HG03439 (cell line): ENCODE measurements around the gene PDX1.

ENCODE experiments used
- ATAC-seq: cut with Tn5 transposase; IDR thresholded peaks from one replicate; pipeline ENCODE4 v1.9.1; 2021; ENCODE audit warnings: mild to moderate bottlenecking, moderate library complexity; ENCODE audit not compliant: unreplicated experiment

Gene PDX1

DNA sequence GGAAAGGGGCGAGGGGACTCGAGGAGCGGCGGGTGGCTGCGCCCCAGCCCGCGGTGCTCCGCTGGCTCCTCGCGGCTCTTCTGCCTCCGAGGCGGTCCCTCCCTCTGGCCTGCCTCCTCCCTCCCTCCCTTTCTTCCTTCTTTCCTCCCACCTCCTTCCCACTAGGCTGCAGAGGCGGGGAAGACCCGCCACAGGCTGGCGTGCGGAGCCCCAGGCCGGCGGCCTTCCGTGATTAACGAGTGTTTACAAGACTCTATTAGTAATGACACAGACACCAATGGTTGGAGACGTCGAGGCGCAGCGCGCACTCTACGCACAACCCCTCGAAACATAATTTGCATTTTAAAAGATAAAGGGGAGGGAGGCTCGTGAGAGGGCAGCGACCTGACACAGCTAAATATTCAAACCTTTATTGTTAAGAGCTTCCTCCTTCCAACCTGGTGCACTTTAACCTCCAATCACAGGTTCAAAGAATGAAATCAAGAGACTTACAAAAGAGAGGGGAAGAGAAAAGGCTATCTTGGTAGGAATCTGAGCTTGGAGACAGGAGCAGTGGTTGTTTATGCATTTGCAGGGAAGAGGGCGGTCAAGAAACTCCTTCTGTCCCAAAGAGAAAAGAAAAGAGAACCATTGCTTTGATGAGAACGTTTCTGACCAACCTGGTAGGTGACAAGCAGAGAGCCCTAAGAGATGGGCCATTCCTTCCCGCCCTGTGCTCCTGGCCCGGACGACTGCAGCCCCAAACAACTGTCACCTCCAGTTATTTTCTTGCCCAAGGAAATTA lies 49.5 kb downstream of the PDX1 start, which contains the start of gene CDX2:
TSS of gene CDX2 (minus strand) at position 234 of the 784 bp plus-strand sequence. CDS start 309 bp downstream, outside the sequence.
- no peak for ATAC-seq

DNA sequence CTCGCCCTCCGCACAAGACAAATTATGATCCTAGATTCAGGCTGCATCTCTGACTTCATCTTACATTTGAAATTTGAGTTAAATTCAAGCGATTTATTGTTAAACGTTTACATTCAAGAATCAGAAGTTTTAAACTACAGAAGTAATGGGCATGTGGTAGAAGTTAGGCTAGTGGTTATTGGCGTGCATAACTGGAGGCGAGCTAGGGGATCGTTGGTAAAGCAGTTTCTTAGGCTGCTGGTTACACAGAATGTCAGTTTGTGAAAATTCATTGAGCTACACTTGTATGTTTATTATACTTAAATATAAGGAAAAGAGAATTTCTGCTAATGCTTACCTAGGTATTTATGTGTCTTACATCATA lies 50.0 kb downstream of the PDX1 start:
- no peak for ATAC-seq

DNA sequence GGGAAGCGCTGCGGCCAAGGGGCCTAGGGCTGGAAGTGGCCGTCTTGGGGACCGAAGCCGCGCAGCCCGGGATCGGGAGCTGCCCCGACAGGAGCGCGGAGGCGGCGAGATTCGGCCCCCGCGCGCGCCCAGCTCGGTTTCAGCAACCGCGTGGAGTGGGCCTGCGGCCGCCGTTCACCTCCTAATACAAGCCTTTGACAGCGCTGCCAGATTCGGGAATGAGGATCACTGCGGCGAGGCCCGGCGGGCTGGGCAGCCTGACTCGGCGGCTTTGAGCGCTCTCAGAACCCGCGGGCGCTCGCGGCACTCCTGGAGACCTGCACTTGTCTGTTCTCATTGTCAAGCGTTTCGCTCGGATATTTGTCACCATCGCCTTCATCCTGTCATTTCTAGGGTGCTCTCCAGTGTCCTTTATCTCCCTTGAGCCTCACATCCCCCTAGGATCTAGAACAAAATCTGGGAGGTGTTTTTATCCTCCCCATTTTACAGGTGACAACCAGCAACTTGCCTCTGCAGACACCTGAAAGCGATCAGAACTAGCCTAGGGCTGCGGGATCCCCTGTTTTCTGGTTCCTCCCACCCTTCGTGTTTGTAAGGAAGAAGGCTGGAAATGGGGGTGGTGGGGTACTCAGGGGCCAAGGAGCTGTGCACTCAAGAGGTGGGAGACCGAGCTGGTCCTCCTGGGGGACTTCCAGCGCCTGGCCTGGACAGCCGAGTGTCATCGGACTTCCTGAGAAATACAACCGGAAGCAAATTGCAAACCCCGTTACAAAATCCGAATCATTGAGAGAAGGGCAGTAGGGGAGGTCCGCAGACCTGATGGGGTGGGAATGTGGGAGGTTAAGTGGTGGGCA lies 50.8 kb downstream of the PDX1 start:
- no peak for ATAC-seq

DNA sequence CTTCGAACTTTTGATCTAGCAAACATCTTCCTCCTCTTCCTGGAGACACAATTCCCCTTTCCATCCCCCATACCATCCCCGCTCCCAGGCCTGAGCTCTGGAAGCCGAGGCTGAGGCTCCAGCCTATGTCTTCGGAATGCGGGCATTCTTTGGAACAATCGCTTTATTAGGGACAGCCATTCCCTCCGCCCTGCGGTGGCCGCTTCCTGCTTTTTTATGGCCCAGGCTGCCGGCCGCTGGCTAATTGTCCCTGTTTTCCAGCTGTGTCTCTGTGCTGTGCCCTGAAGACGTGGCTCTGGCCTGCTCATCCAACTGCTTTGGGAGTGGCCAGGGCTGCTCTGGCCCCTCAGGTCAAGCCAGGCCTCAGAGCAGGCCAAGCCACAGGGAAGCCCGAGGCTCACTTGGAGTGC lies 51.4 kb downstream of the PDX1 start:
- no peak for ATAC-seq

DNA sequence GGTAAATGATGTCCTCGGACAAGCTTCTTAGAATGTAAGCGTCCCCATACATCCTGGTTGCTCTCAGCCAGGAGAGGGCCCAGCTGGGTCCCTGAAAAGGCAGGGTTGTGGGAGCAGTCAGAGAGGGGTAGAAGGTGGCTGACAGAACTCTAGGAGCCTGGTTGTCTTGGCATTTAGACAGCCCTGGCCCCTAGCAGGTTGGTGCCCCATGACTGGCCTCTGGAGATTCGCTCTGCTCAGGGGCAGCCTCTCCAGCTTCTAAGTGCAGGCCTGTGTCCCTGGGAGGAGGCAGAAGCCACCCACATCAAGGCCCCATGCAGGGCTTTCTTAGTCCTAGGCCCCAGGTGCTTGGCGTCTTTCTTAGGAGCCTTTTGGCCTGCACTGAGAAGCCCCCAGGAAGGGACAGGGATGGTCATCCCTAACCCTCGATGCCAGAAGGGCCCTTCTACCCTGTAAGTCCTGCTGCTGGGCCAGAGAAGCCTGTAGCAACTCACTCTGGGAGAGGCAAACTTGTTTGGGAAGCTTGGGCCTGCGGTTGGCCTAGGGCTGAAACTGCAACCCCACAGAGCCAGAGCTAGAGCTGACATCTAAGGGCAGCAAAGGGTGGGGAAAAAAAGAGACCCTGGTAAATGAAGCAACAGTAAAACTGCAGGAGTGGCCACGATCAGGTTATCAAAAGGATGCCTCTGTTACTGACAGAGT lies 52.1 kb downstream of the PDX1 start:
- ATAC-seq: no peak

DNA sequence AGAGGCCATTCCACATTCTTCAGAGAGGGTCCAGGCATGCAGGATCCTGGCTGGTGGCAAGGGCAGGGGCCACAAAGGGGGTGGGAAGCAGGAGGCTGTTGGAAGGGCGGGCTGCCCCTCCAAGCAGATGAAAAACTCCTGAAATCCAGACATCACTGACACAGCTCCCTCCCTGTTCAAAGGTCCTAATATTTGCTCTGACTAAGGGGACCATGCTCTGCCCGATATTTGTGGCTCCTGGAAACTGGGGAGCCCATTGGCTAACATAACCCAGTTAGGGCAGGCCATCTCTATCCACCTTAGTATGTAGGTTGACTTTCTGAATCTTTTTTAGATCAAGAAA lies 52.6 kb downstream of the PDX1 start:
- no peak for ATAC-seq

DNA sequence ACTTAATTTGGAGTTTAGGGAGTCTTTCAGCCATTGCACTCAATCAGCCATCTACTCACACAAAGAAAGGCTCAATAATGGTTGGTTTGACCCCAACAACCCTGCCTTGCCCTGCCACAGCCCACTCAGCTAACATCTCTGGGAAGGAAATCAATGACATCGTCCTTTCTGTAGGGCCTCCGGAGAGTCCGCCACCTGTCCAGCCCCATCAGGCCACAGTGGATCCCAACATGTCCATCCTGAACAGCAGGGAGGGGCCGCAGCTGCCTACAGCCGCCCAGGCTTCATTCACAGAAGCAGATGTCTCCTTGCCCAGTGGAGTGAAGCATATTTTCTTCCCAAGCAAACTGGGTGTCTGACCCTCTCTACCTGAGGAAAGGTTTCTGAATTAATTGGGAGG lies 53.5 kb downstream of the PDX1 start:
- no peak for ATAC-seq

DNA sequence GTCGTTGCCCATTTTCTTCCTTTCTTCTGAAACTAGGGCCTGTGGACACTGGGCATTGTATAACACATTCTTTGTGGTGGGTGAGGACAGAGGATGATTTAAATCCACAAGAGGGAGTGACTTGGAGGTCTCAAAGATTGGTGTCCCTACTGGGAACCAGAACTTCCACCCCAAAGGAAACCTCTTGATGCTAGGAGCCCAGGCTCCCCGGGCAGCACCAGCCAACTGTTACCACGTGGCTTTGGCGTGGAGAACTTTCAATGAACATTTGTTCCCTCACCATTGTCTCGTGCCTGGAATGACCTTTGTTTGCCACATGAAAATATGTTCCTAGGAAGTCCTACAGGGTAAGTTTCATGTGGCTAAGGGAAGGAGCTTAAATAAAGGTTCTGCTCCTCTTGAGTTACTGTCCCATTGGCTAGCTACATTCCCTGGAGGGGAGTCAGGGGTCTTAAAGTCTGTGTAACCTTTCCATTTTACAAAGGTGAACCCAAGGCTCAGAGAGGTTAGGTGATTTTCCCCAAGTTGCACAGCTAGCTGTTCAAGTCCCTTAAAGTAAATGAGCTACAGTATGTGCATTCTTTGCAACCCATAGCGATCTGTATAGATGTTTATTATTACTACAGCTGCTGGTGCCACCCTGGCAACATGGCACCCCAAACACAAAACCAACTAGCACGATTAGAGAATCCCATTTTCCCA lies 54.3 kb downstream of the PDX1 start:
- no peak for ATAC-seq
